Measurements from ENCODE around the gene ZBTB7C.

Gene ZBTB7C

DNA sequence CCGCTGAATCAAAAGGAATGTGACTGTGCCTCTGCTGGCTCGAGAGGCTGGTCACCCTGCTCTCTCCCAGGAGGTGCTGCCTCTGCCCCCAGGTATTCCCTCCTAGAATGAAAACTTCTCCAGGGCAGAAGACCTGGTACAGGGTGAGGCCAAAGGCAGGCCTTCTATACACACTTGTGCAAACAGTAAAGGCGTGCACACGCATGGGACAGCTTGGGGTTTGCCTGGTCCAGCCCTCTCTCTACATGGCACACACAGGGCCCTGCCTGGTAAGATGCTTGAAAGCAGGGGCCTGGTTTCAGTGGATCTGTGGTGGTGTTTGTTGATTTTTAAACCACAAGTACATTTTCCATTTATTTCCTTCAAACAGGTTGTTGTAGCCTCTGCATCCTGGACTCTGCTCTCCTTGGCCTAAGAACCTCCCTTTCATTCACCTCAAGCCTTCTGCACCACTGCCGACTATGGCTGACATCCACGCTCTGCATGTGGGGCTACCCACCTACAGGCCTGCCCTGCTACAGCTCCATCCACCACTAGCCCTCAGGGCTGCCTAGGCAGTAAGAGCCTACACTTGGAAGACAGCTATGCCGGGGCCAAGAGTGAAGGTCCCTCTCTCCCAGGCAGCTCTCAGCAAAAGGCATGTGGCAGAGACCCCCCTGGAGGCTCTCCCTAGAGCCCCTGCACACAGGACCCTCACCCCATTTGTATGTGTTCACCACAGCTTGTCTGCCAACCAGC lies 190.7 kb downstream of the ZBTB7C start:
- no peak for DNase-seq (ENCODE audit: low read depth, low spot score)

DNA sequence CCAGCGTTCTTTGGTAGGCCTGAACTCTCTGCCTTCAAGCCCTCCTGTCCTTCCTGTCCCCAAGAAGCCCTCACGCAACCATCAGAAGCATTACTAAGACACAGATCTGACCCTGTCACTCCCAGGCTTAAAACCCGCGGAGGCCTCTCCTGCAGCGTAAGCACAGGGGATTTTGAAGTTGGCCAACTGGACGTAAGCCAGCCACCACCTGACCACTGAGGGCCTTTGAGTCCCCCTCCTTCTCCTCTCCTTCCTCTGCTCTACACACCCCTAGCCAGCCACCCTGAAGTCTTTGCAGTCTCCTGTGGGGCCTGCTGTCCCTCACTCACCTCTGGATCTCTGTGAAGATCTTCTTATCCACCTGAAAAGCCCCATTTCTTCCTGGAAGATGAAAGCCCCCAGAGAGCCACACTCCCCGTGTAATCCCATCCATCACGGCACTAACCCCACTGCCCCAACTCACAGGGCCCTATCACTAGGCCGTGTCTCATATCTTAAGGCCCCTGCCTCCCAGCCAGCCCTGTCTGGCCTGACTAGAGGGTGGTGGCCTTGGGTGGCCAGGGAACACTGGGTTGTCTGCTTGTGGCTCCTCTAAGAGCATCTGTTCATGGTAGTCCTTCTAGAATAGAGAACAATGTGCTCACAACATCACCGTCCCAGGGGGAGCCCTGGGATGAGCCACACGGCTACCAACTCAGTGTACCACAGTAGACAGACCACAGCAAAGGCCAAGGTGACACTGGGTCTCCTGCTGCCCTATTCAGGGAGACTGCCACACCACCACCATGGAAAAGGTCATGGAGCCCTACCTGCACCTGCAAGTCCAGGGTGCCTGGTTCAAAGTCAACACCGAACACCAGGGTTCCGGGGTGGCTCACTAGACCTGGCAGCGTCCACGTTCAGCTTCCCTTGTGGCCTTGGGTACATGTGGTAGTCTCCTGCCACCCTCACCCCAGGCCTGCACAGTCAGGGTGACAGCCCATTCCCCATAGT lies 191.6 kb downstream of the ZBTB7C start:
- DNase-seq (ENCODE audit: low read depth, low spot score), result no peak

DNA sequence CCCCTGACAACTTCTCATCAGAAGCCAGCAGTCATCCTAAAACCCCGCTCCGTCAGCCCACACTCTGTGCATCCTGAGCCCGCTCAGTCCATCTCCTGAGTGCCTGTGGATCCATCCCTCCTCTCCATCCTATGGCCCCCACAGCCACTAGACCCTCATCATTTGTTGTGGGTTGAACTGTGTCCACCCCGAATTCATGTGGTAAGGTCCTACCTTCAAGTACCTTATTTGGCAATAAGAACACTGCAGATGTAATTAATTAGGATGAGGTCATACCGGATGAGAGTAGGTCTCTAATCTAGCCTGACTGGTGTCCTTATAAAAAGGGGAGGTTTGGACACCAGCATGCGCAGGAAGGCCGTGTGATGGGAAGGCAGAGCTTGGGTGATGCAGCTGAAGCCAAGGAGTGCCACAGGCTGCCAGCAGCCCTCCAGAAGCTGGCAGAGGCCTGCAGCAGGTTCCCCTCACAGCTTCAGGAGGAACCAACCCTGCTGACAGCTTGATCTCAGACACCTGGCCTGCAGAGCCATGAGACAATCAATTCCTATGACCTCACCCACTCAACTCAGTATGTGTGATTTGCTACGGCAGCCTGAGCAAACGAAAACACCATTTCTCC lies 192.4 kb downstream of the ZBTB7C start:
- no peak for DNase-seq (ENCODE audit: low read depth, low spot score)

DNA sequence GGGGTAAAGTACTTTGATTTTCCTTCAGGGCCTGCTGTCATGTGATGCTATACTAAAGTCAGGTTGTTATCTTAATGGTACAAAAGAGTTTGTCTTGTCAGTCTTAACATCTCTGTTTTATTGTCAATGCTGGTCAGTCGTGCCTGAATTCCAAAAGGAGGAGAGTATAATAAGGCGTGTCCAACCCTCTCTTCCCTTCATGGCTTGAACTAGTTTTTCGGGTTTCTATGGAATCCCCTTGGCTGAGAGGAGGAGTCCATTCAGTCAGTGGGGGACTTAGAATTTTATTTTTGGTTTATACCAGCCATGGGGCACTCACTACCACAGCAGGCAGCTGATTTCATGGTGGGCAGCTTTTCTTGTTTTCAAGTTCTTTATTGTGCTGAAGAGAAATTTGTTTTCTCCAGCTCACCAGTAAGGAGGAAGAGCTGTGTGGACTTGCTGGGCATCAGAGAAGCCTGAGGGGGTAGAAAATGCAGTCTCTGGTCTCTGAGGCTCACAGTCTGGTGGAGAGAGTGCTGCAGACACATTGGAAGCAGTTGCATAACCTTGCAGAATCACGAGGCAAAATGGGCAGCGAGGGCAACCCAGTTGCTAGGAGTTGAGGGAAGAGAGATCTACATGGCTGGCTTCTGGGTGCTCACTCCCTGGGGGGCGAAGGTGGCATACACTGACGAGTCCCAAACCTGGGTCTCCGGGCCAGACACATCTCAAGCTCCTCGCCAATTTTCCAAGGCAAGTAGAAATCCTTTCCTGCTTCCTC lies 193.1 kb downstream of the ZBTB7C start:
- DNase-seq (ENCODE audit: low read depth, low spot score), result no peak

DNA sequence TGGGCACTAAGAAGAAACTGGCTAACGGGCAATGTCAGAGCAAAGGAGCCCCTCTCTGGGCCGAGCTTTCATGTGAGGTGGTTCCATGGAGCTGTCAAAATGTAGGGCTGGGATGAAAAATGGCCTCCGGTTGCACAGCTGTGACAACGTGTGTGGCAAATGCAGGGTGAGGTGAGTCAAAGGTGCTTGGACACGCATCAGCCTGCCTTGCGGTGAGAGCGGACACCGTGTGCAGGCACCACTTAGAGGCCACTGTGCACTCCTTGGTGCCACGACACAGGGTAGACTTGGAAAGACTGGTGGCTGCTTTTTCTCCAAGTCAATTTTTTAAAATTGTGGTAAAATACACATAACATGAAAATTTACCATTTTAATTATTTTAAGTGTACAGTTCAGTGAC lies 195.4 kb downstream of the ZBTB7C start:
- DNase-seq (ENCODE audit: low read depth, low spot score), result no peak

DNA sequence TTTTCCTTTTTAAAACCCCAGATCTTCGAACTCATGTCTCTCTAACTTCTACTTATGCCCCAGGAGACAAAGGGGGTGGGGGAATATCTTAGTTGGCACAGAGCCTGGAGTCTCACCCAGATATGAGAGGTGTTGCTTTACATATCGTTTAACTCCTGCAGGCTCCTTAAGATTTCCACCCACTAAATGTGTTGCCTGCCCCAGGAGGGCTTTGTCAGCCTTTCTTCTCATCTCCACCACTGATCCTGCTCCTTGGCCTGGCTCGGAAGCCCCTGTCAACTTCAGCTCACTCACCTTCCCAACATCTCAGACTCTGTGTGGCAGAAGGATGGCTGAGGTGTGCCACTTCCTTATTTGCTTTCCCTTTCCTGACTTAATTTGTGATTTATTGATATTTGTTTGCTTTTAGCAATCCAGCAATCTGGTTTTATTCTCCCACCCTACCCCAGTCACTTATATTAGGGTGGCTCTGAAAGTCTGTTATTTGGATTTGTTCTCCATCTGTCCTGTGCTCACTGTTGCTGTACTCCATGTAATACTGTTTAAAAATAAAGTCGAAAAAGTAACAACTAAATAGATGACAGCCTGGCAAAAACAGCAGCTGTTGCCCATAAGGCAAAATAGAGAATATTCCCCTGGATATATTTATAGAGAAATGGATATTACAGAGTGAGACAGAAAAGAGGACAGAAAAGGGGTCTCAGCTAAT lies 200.6 kb downstream of the ZBTB7C start:
- DNase-seq (ENCODE audit: low read depth, low spot score), result no peak

DNA sequence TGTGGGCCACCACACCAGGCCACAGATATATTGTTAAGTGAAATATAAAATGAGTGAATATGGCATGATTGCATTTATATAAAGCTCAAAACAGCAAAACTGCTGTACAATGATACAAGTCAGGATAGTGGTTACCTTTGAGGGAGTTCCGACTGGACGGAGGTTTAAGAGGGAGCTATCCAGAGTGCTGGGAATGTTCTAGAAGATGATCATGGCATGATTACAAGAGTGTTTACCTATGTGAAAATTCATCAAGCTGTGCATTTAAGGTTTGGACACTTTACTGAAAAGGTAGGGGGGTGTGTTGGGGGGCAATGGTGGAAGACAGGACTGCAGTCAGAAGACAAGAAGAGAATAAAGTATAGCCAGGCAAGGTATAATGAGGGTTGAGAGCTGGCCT lies 201.4 kb downstream of the ZBTB7C start:
- no peak for DNase-seq (ENCODE audit: low read depth, low spot score)

DNA sequence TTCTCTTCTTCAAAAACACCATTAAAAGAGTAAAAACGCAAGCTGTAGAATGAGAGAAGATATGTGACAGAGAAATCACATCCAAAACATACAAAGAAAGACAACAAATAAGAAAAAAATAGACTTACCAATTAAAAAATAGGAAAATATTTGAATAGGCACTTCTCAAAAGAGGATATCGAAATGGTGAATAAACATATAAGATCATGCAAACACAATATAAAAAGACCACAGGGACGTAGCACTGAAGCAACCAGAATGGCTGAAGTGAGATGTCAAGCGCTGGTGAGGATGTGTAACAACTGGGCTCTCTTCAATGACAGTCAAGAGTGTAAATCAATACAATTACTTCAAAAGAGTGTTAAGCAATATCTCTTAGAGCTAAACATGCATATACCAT lies 202.3 kb downstream of the ZBTB7C start:
- no peak for DNase-seq (ENCODE audit: low read depth, low spot score)

DNA sequence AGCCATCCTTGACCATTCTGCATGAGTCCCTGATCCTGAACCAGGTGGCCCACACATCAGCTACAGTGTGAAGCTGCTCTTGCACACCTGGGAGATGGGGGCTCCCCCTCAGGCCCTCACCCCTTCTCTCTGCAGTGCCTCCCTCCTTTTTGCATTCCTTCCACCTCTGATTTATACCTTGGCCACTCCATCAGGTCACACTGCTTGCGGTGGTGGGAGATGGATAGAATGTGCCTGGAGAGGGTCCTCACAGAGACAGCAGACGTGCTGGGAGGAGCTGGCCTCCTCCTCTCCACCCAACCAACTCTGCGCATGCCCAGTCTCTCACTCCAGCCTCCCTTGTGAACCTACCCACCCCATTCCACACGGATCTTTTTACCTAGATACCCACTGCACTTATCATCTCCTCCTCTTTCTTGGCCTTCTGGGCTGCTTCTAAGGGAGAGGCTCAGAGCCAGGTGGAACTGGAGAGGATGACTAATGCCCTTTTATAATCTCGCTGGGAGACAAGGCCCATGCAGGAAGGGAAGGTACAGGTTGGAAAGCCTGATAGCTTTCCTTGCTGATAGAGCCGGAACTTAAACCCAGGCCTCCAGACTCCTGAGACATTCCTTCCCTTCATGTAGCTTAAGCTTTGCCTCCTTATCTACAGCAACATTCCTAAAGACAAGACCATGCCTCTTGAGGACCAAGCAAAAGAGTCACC lies 205.1 kb downstream of the ZBTB7C start:
- DNase-seq (ENCODE audit: low read depth, low spot score), result no peak

DNA sequence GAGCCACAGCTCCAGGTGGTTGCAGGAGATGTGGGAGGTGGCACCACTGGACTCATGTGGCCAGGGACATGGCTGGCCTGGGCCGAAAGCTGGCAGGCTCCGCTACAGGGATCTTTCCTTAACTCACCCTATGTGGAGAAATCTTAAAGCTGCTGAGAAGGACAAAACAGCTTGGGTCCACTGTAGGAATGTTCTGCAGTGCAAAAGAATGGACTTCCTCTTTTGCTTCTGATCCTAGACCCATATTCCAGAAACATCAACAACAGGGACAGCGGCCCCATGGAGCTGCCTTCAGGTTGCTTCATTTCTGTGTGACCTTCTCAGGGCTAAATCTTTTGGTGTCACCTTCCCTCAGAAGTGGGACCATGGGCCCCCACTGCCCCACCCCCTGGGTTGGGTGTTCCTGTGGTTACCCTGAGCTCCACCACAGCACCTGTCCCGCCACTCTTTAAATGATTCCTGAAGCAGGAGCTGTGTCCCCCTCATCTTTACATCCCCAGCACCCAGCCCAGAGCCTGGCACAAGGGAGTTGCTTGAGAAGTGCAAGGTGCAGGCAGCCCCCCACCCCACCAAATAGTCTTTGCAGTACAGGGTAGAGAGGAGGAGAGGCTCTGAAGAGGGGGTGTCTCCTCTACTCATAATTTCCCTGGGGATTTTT lies 205.8 kb downstream of the ZBTB7C start:
- DNase-seq (ENCODE audit: low read depth, low spot score), result no peak

DNA sequence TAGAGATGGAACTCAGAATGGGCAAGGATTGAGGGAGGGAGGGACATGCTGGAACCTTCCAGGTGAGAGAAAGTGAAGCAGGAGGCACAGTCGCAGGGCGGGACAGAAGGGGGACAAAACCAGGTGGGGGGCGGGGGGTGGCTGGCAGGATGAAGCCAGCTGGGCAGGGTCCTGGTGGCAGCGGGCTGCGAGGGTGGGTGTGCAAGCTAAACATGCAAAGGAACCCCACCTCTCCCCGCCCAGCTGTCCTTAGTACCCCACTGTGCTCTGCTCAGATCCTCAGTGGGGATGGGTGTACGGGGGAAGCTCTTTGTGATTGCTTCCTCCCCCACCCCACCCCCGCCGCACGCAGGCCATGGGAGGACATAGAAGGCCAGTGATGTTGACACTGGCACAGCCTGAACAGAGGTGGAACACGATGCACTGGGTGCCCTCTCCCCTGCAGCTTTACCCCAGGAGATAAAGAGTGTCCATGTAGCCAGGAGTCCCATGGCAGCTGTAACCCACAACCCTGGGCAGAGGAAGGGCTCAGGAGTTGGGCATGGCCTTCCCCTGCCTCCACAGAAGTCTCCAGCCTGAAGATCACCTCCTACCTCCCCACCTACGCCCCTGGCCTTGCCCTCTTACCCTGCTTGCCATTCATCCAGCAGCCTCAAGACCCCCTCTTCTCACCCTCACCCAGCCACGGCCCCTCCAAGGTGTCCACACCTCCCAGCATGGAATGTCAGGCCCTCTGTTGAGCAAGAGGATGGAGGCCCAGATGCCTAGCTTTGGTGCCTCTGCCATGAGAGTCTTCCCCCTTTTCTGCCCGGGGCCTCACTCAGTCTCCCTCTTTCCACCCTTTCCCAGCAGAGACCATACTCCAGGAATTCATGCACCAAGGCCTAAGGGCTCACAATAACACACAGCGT lies 206.6 kb downstream of the ZBTB7C start:
- no peak for DNase-seq (ENCODE audit: low read depth, low spot score)

DNA sequence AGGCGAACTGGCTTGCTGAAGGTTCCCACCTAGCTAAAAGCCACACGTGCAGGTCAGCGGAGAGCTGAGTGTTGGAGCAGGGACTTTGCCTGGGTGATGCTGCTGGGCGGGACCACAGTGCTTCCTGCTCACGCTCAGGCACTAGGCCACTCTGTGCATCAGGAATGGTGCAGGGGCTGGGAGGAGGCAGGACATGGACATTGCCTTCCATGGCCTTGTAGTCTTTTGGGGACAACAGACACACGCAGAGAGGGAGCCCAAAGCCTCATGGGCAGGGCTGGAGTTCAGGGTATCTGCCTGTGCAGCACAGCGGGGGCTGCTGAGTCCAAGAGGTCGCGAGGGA lies 207.2 kb downstream of the ZBTB7C start:
- no peak for DNase-seq (ENCODE audit: low read depth, low spot score)

DNA sequence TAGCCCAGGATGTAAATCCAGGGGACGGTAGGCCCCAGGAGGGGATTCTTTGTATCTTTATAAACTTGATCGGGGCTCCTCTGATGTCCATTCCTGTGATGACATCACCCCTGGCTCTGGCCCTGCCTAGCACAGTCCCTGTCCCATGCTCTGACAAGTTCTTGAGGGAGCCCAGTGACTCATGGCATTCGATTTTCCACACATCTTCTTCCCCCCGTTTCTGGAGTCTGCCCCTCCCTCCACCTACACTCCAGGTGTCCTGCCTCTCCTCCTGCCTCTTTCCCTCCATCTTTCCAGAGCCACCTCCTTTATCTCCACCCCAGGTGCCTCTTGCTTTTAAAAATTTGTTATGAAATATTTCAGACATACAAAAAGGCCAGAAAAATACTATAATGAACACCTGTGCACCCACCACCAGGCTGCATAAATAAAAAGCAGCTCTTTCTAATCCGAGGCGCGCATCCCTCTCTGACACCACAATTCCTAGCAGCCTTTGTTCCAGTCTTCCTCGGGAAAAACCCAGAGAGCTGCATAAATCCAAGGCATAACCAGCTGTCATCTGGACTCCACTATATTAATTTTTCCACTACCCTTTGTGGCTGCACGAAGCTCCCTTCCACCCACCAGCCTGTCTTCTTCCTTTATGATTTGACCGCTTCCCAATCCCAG lies 207.7 kb downstream of the ZBTB7C start:
- DNase-seq (ENCODE audit: low read depth, low spot score), result no peak

DNA sequence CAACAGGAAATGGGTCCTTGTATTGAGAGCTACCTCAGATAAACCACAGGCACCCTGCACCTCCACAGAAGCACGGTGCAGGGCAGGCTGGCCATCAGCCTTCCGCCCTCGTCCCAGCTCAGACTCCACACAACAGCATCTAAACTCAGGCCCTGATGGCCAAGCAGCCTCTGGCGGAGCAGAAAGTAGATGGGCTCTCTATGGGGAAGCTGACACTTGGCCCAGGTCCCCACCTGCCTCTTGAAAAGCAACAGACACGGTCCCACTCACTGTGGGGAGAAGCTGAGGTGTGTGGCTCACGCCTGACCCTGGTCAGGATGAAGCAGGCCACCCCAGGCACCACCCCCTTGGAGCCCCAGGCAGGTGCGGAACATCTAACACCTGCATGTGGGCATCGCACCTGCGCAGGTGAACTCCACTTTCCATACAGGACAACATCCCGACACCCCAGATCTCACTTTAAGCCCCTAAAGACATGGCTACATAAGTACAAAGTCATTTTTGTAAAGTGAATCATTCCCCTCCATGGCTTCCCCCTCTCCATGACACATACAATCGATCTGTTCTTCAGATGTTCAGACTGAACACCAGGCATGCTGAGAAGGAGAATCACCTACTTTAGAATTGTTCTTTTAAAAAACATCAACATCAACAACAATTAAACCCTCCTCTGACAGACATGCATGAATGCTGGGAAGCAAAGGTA lies 208.4 kb downstream of the ZBTB7C start:
- no peak for DNase-seq (ENCODE audit: low read depth, low spot score)

DNA sequence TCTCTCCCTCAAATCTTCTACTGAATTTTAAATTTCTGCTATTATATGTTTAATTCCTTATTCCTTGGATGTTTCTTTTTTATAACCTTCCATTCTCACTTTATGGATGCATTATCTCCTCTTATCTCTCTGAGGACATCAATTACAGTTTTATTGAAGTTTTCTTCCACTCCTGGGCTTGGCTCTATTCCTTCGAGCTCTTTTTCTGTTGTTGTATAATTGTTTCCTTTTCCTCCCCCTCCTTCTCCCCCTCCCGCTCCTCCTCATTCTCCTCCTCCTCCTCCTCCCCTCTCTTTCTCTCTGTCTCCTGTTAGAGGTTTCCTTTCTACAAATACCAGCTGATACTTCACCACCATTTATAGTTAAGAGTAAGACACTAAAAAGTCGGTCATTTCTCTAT lies 209.8 kb downstream of the ZBTB7C start:
- no peak for DNase-seq (ENCODE audit: low read depth, low spot score)

DNA sequence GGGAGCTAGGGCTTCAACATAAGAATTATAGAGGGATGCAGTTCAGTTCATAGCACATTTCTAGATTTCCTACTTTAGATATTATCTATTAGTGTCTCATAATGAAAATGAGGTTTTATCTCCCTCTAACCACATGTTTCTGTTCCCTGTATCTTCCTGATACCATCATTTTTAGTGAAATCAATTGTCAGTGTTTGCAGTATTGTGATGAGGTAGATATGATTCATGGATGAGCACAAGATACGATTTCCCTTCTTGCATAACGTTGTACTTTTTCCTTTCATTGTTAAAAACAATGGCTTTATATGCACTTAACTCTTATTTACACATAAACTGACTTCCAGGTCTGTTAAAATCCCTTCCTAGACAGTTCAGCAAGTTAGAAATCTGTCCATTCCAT lies 211.4 kb downstream of the ZBTB7C start:
- no peak for DNase-seq (ENCODE audit: low read depth, low spot score)

DNA sequence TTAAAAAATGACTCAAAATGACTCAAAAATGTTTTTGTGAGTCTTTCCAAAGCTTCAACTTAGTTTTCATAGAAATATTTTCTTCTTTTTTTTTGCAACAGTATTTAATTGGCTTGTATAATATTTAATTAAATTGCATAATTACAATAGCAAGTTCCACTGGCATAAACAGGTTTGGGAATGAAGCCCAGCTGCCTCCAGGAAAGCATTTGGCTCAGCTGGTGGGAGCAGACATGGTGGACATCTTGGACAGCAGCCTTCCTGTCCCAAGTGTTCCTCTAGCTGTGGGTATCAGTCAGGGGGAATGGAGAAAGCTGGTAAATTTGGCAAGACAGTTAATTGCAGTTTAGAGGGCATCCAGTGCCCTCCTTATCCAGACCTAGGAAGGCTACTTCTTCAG lies 213.4 kb downstream of the ZBTB7C start:
- DNase-seq (ENCODE audit: low read depth, low spot score), result no peak

Data from activated naive CD8-positive, alpha-beta T cell treated with anti-CD3 and anti-CD28 coated beads, Interleukin-2, amount 50 U/mL, for 16 hours (primary cell).